NCI-H2107 treated with DMSO at 0.1 percent for 48 hours (cell line): ENCODE data around the gene SLC22A2.

Experiments used
- DNase-seq: peaks from one replicate; lab custom pipeline; 2025; ENCODE audit not compliant: unreplicated experiment; lab: John Stamatoyannopoulos, UW

SLC22A2 gene

DNA sequence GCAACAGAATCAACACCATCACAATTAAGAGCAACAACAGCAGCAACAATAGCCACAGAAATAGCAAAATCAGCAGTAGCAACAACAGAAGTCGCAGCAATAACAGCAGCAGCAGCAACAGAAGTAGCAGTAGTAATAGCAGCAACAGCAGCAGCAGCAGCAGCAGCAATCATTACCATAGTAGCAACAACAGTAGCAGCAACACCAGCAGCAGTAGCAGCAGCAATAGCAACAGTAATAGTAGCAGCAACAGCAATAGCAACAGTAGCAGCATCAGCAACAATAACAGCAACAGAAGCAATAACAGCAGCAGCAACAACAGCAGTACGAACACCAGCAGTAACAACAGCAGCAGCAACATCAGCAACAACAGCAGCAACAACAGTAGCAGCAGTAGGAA, 39.8 kb downstream of the SLC22A2 start:
- no peak for DNase-seq

GRCh38 chr6:160217863-160218262, 40.8 kb downstream of the SLC22A2 start:
- no peak for DNase-seq

DNA sequence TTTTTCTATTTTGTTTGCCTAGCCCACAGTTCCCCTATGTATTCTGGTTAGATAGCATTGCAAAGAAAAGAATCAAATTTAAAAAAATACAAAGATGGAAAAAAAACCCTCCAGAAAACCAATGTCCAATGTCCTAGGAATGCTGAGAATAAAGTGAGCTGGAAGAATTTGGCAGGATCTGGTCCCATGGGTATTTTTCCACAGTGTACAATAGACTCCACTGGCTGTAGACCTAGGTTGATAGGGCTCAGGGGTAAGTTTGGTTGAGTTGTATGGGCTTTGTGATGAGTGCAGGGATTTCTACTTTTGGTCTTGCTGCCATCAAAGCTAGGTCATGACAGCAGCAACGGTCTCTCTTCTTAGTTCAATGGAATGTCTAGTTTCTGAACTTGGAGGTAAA, 41.5 kb downstream of the SLC22A2 start:
- no peak for DNase-seq

DNA sequence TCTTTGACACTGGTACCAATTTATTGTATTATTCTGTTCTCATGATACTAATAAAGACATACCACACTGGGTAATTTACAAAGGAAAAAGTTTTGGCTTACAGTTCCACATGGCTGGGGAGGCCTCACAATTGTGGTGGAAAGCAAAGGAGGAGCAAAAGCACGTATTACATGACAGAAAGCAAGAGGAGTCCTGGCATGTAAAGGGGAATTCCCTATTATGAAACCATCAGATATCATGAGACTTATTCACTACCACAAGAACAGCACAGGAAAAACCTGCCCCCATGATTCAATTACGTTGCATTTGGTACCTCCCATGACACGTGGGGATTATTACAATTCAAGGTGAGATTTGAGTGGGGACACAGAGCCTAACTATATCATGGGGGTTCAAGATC, 43.4 kb downstream of the SLC22A2 start:
- no peak for DNase-seq

DNA sequence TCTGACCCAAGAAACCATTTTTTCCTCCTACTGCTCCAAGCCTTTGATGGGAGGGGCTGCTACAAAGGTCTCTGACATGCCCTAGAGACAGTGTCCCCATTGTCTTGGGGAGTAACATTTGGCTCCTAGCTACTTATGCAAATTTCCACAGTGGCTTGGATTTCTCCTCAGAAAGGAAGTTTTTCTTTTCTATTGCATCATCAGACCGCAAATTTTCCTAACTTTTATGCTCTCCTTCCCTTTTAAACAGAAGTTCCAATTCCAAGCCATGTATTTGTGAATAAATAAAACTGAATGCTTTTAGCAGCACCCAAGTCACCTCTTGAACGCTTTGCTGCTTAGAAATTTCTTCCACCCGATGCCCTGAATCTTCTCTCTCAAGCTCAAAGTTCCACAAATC, 51.0 kb downstream of the SLC22A2 start:
- no peak for DNase-seq

GRCh38 chr6:160204710-160205109, 53.9 kb downstream of the SLC22A2 start:
- no peak for DNase-seq

- no peak for DNase-seq
These were observed 54.7 kb downstream of the SLC22A2 start for GRCh38 chr6:160203953-160204352.

- no peak for DNase-seq
These were observed 55.1 kb downstream of the SLC22A2 start for GRCh38 chr6:160203522-160203921.

- DNase-seq: no peak
These were observed 55.5 kb downstream of the SLC22A2 start for GRCh38 chr6:160203076-160203475.

- no peak for DNase-seq
These were observed 56.2 kb downstream of the SLC22A2 start for GRCh38 chr6:160202411-160202810.

- DNase-seq: no peak
These were observed 57.6 kb downstream of the SLC22A2 start for GRCh38 chr6:160201061-160201460.

DNA sequence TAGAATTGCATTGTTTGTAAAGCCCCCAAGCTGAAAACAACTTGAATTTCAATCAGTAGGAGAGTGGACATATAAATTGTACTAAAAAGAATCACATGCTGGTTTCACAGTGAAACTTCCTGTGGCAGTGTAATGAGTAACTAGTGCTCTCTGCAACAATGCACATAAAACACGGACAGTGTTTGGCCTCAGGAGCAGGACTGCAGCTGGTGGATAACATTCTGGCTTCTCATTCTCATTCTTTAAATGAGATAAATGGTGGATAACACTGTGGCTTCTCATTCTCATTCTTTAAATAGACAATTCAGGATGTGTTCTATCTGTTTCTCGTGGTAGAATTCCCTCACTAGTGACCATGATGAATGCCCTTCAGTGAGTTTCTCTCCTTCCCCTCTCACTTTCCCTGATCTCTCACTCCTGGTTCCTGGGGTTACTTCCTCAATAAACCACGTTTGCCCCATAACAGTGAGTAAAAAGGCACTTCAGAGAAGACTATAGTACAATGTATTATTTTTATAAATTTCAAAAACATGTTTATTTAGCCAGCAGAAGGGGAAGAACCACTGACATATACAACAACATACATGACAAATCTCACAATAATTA, 59.9 kb downstream of the SLC22A2 start:
- no peak for DNase-seq

GRCh38 chr6:160197662-160198061, 61.0 kb downstream of the SLC22A2 start:
- no peak for DNase-seq

DNA sequence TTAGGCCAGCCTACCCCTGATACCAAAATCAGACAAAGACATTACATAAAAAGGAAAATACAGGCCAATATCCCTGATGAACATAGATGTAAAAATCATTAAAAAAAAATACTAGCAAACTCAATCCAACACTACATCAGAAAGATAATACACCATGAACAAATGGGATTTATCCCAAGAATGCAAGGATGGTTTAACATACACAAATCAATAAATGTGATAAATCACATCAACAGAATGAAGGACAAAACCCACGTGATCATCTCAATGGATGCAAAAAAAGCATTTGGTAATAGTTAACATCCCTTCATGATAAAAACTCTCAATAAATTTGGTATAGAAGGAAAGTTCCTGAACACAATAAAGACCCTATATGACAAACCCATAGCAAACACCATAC, 63.8 kb downstream of the SLC22A2 start:
- DNase-seq: no peak

DNA sequence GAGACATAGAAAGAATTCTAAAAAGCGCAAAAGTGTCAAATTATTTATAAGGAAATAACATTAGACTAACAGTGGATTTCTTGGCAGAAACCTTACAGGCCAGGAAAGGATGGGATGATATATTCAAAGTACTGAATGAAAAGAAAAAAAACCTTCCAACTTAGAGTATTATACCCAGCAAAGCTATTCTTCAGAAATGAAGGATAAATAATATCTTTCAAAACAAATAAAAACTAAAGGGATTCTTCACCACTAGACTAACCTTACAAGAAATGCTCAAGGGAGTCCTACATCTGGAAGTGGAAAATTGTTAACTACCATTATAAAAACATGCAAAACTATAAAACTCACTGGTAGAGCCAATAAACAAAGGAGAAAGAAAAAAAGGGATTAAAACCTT, 65.8 kb downstream of the SLC22A2 start:
- no peak for DNase-seq

- no peak for DNase-seq
These were observed 67.6 kb downstream of the SLC22A2 start for GRCh38 chr6:160190973-160191372.

- no peak for DNase-seq
These were observed 68.5 kb downstream of the SLC22A2 start for GRCh38 chr6:160190081-160190480.

GRCh38 chr6:160188773-160189172, 69.8 kb downstream of the SLC22A2 start:
- DNase-seq: no peak

DNA sequence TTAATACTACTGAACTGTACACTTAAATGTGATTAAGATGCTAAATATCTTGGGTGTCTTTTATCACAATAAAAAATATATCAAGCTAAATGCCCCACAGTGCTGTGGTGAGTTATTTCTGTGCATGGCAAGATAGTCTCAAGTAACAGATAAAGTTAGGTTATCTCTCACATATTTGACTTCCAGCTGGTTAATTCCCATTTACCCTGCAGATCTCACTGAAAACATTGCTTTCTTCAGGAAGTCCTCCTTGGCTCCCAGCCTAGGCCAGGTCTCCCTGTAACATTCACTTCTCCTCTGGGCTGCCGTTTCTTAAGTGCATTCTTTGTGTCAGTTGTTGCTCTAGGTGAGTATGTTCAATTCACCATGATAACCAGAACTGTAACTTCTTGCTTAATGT, 77.9 kb downstream of the SLC22A2 start:
- no peak for DNase-seq

GRCh38 chr6:160178271-160178670, 80.3 kb downstream of the SLC22A2 start:
- no peak for DNase-seq

DNA sequence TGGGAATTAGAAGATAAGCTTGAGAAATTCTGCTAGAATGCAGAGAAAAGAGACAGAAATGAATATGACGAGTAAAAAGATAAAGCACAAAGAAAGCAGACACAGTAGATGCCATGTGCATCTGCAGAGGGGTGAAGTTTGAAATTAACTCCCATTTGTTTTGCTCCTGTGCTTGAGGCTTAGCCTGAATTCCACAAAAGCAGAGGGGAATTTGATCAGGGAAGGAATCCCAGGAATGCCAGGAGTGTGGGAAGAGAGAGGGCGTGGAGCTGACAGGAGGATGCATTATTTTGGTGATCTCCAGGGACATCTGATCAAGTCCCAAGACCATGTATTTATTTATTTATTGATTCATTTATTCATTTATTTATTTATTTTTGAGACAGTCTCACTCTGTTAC, 81.4 kb downstream of the SLC22A2 start:
- no peak for DNase-seq

GRCh38 chr6:160174681-160175080, 83.9 kb downstream of the SLC22A2 start:
- no peak for DNase-seq

DNA sequence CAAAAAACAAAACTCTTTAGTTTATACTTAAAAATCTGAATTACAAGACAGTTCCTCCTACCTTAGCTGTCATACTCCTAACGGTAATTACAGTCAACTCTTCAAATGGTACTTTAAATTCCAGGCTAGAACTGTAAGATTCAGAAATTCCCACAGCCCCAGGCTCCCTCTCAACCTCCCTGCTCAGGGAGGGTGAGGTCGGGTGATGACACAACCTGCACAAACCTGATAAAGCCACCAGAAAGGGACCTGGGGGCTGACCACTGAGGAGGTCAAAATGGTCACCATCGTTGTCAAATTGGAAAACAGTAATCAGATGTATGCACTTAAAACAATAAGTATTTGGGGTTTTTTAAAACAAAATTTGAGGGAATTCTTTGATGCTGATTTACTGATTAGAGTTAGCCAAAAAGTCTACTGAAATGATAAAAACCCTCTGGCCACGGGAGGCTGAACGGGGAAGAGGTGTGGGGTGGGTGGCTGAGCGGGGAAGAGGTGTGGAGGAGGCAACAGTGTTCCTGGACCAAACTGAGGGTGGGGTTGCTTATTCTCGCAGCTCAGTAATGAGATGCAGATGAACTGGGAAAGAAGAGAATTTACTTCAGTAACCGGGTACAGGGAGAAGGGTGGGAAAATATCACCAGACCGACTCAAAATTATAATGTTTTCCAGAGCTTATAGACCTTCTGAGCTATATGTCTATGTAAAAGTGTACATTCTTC, 84.7 kb downstream of the SLC22A2 start:
- DNase-seq: no peak
